ENCODE data around the gene S100A16.
A peak's percentile ranks its signal among the peaks of the same experiment; 100 is the strongest.
"Not testable (repeated sequence)": the region's sequence is repeated elsewhere in the genome, so short reads cannot be mapped to it uniquely, and the experiment has no call there.

The S100A16 gene

GRCh38 chr1:153614189-153614900 is 1.4 kb upstream of the S100A16 start:
- no peak for DNase-seq

GRCh38 chr1:153613406-153613805 is 469 bp upstream of the S100A16 start:
- DNase-seq: no peak

GRCh38 chr1:153612111-153612754 is 704 bp downstream of the S100A16 start:
- no peak for DNase-seq

DNA sequence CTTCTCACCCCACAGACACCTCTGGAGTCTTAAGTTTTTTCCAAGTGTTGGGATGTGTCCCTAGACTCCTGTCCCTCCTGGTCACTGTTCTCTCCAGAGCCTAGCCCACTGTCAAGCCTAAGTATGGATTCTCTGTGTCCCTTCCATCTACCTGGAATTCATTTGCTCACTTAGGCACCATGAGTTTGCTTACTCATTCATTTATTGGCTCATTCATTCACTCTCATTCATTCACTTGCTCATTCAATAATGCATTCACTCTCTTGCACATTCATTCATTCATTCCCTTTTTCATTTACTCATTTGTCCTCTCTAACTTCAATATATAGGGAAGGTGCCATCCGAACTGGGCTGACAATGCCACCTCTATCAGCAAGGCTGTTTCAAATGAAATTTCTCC is 1.6 kb downstream of the S100A16 start:
- no peak for DNase-seq

- no peak for DNase-seq
Measured at GRCh38 chr1:153610811-153611301, 2.1 kb downstream of the S100A16 start.

- no peak for DNase-seq
Measured at GRCh38 chr1:153610334-153610733, 2.6 kb downstream of the S100A16 start.

GRCh38 chr1:153609585-153609907 is 3.4 kb downstream of the S100A16 start:
- DNase-seq: no peak

DNA sequence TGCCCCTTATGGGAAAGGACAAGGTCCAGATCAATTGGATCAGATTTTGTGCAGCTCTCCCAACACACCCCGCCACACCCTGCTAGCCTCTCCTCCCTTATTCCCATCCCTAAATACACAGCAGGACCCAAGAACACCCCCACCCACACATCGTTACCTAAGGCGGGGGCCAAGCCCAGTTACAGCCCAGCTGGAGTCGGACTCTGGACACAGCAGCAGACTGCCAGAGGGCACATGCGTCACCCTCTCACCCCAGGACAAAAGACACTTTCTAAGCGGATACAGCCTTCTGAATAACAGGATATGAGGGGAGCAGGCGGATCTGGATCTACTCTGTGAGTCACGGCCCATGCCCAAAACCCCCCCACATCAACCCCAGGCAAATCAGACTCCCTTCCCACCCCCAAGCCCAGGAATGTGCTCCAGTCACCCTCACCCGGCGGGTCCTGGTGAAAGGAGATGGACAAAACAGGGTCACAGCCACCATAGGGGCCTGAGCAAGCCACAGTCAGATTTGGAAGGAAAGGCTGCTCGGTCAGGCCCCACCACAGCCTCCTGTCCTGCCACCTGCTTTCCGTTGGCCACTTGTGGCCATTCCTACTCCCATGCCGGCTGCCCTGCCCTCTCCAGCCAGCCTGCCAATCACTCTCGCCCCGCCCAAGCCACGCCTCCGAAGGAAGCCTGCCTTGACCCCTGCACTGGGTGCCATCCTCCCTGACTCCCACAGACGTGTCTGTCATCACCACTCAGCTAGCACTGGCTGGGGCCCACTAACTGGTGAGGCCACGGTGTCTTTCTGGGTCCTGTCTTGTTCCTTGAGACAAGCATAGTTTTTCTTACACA is 4.0 kb downstream of the S100A16 start:
- DNase-seq: no peak

GRCh38 chr1:153608089-153608682 is 4.8 kb downstream of the S100A16 start:
- no peak for DNase-seq

- DNase-seq: no peak
Measured at GRCh38 chr1:153607381-153607780, 5.6 kb downstream of the S100A16 start.

- DNase-seq: no peak
Measured at GRCh38 chr1:153606194-153606593, 6.7 kb downstream of the S100A16 start.

DNA sequence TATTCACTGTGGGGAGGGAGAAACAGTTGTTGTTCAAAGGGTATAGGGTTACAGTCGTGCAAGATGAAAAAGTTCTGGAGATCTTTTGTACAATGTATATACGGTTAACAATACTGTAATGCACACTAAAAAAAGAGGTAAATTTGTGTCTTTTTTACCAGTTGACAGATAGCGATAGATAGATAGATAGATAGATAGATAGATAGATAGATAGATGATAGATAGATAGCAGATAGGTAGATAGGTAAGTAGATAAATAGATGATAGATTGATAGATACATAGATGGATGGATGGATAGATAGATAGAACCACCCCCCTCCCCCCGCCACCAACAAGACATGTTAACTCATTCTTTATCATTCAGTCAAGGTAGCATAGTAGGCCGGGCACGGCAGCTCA is 10.2 kb downstream of the S100A16 start:
- peak in 1 of 2 donors; percentile 20 for DNase-seq

DNA sequence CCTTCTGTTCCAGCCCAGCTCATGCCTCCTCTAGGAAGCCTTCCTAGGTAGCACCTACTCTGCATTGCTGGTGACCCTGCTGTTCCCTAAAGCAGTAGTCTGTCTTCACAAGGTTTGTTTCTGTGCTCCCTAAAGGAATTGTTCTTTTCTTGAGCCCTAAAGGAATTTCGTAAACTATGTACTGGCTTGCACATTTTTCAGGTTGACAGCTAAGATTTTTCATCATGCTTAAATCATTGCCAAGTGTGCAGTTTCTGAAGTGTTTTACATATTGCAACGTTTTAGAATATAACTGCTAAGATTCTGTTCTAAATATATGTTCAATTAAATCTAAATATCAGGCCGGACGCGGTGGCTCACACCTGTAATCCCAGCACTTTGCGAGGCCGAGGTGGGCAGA is 13.1 kb downstream of the S100A16 start:
- no peak for DNase-seq

GRCh38 chr1:153598309-153599172 is 14.4 kb downstream of the S100A16 start:
- peak in 1 of 2 donors; percentile 98 for DNase-seq

GRCh38 chr1:153597206-153597605 is 15.7 kb downstream of the S100A16 start:
- peak in 1 of 2 donors; percentile 61 for DNase-seq

DNA sequence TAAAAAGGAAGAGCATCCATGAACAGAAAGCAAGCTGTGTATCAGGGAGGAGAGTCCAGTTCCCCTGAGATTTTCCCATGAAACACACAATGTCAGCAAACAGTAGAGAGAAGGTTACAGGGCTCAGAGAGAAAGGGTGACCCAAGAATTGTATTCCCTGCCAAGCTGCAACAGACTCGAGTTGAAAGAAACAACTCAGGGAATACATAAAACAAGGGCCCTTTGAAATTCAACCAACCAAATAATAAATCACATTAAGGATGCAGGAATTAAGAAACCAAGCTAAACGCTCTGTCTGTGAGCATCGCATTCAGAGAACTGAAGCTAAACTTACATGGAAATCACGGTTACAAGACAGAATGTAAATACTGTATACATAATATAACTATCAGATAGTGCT is 20.2 kb downstream of the S100A16 start:
- DNase-seq: no peak

DNA sequence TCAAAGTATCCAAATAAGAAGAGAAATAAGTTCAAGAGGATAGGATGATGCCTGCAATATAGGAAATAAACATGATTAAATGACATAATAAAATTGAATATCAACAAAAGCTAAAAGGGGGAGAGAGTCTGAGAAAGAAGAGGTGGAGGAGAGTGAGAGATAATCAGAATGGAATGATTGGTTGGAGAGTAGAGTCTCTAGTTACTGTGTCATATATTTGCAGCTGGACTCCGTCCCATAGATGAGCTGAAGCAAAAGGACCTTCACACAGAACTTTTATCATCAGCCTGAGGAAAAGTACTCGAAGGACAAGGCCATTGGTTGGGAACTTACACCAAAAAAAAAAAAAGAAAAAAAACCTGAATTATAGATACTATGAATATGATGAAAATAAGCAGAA is 24.5 kb downstream of the S100A16 start:
- DNase-seq: no peak

DNA sequence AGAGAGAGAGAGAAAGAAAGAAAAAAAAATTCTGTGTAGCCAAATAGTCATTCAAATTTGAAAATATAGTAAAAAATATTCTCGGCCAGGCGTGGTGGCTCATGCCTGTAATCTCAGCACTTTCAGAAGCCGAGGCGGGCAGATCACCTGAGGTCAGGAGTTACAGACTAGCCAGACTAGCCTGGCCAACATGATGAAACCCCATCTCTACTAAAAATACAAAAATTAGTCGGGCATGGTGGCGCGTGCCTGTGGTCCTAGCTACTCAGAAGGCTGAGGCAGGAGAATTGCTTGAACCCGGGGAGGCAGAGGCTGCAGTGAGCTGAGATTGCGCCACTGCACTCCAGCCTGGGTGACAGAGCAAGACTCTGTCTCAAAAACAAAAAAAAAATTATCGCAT is 24.9 kb downstream of the S100A16 start:
- not testable (repeated sequence) for DNase-seq

DNA sequence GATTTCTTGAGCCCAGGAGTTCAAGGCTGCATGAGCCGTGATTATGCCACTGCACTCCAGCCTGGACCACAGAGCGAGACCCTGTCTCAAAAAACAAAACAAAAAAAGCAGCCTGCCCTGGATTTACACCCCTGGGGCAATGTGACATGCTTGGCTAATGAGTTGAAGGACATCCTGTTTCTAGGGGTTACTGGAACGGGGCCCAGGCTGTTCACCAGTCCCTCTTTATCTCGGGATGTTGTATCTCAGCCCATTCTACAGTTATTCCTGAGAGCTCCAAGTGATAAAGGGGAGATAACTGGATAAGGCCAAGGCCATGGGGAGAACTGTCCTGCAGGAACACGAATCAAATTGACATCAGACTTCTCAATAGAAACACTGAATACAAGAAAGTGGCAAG is 25.6 kb downstream of the S100A16 start:
- no peak for DNase-seq

- no peak for DNase-seq
Measured at GRCh38 chr1:153586347-153586746, 26.6 kb downstream of the S100A16 start.

DNA sequence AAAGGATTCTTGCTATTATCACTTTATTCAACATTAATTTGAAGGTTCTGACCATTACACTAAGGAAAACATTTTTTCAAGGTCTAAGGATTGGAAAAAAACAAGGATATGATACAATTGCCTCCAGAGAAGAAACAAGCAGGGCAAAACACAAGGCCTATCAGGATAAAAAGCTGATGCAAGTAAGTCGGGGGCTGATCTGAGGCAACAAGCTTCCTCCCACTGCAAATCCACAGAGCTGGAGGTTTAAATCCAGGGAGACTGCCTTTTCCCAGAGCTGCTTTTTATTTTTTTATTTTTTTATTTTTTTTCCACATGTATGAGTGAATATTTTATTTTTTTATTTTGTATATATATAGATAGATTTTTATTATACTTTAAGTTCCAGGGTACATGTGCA is 27.9 kb downstream of the S100A16 start:
- no peak for DNase-seq

- DNase-seq: no peak
Measured at GRCh38 chr1:153583976-153584375, 29.0 kb downstream of the S100A16 start.

Measured in bone marrow (tissue), 2 donors.